Fibroblast of gingiva (primary cell): ENCODE results near the gene ADARB1.

Source experiments
- DNase-seq: peaks from one replicate; pipeline ENCODE4 v3.0.0-alpha.2; 2011; ENCODE audit warnings: low read depth

Gene ADARB1

GRCh38 chr21:45227735-45228134 lies 153.4 kb downstream of the ADARB1 start:
- no peak for DNase-seq

DNA sequence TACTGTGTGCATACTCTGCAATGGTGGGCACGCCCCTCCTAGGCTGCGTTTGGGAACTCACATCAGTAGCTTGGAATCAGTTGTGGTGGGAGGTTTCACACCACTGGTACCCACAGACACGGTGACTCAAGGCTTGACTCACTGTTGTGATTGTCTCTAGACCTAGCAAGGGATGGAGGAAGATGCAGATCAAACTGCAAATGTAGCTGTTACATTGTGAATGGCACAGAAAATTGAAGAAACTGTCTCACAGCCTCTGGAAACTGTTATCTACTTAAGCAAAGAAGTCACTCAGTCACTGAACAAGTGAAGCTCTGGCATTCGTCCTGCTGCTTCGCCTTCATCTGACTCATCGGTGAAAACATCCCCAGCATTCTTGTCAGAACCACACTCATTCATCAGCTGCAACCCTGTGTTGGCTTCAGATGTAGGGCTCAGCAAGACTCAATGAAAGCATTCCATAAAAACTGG lies 153.8 kb downstream of the ADARB1 start:
- DNase-seq = peak; percentile 92

- no peak for DNase-seq
These were observed 154.4 kb downstream of the ADARB1 start for GRCh38 chr21:45228656-45229240.

DNA sequence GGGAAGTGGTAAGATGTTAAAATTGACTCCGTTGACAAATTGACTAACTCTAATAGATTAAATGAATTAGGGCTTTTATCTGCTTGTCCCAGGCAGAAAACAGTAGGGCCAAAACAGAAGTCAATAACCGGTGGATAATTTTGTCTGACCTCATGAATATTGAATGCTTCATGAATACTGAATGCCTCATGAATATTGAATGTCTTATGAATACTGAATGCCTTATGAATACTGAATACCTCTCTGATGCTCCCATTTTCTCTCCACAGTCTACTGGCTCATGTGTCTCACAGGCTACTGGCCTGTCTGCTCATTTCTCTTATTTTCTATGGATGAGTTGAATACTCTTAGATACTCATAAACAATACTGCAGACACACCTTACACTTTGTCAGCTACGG lies 157.3 kb downstream of the ADARB1 start:
- no peak for DNase-seq

DNA sequence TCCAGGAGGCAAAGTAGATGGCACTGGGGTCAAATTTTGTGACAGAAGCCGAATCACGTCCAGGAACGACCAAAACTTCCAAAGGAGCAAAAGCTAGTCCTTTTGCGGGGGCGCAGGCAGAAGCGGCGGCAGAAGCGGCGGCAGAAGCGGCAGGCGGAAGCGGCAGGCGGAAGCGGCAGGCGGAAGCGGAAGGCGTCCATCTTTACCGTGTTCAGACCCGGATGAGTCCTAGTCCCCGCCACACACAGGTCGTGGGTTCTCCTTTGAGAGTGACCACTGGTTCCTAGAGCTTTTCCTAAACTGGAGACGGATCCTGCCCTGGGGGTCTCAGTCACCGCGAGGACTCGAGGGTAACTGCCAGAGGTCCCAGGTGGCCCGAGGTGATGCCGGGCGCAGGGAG lies 159.7 kb downstream of the ADARB1 start:
- no peak for DNase-seq

DNA sequence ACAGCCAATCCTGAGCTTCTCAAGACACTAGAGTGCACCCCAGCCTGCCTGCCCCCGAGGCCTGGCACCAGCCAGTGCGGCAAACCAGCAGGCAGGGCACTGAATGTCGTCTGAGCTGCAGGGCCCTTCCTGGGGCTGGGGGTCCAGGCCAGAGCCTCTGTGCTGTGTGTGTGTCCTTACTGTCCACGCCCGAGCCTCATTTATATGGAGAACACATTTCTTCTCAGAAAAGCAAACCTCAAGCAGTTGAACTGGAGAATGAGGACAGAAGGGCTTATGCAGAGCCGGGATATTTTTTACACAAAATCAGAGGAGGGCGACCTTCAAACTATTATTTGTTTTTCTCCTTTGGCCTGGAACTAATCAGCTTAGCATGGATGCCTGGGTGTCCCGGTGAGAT lies 160.6 kb downstream of the ADARB1 start:
- DNase-seq = no peak

DNA sequence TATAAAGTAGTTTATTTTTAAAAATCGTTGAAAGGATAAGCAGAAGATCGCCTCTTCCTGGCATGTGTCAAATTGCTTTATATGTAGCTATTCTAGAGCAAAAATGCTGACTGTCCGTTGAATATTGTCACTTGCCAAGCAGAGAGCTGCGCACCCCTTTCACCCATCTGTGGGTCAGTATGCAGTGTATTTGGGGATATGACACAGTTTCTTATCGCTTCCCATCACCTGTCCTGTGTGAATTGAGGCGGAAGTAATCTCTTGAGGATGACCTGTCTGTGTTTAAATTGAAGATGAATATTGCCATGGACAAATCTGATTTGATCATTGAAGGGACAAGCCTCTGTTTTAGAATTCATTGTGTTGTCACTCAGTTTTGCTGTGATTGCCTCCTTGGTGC lies 161.1 kb downstream of the ADARB1 start:
- DNase-seq = no peak

DNA sequence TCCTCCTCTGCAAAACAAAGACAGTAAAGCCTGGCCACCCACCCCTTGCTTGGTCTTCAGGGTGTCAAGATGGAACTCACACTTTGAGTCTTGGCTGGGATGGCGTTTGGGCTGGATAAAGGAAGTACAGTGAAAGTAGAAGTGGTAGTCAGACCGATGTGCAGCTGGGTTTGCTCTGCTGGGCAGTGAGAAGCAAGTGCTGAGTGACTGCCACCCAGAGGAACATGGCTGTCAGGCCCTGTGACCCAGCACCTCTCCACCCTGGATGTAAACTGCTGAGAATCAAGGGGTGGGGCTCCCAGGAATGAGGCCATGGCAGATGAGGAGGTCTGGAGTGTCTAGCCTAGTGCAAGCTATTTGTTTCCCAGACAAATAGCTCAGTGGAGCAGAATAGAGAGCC lies 162.1 kb downstream of the ADARB1 start:
- DNase-seq = no peak

GRCh38 chr21:45237401-45237800 lies 163.0 kb downstream of the ADARB1 start:
- no peak for DNase-seq

DNA sequence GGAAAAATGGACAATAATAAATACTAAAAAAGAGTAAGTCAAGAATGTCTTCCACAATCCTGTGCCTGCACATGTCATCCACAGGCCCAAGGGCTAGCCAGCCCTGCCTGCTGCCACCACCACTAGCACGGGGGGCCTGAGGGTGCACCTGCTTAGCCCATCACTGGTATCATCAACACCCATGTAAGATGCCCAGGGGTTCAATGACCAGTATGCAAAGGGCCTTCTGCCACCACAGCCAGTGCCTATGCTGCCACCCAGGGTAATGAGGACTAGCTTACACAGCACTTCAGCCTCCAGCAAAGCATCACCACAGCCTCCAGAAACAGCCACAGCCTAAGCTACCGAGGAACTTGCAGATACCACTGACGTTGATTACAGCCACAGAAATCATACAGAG lies 167.0 kb downstream of the ADARB1 start:
- no peak for DNase-seq

GRCh38 chr21:45243603-45244002 lies 169.2 kb downstream of the ADARB1 start:
- DNase-seq = no peak

- no peak for DNase-seq
These were observed 170.5 kb downstream of the ADARB1 start for GRCh38 chr21:45244799-45245340.

DNA sequence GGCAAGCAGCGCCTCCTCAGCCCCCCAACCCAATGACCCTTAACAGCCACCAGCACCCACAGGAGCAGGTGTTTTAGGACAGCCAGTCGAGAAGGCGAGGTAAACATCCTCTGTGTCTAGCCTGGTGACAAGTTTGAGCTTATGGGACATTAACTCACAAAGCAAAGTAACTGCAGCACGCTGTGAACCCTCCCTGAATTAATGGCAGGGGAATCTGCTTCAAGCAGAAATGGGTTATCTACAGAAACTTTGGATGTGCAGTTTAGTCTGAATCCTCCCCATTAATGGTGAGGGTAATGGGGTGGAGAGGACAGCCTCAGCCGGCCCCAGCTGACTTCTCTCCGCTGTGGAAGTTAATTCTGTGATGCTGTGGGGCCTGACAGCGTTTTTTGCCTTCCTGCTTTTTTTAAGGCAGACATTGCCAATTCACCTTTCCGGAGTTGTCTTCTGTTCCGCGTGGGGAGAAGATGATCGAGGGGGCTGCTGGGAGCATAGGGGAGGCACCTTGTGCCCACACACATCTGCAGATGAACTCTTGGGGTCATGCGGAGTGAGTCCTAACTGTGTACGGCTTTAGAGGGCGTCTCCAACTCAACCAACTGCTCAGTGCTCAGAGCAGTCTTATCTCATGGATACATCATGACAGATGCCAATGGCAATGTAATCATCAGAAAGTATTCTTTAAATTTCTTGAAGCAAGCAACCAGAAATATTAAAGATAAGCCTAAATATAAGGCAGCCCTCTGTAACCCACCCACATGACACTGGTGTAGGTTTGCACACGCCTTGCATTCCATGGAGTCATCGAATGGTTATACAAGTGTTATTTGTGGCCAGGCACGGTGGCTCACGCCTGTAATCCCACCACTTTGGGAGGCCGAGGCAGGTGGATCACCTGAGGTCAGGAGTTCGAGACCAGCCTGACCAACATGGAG lies 172.3 kb downstream of the ADARB1 start:
- no peak for DNase-seq

DNA sequence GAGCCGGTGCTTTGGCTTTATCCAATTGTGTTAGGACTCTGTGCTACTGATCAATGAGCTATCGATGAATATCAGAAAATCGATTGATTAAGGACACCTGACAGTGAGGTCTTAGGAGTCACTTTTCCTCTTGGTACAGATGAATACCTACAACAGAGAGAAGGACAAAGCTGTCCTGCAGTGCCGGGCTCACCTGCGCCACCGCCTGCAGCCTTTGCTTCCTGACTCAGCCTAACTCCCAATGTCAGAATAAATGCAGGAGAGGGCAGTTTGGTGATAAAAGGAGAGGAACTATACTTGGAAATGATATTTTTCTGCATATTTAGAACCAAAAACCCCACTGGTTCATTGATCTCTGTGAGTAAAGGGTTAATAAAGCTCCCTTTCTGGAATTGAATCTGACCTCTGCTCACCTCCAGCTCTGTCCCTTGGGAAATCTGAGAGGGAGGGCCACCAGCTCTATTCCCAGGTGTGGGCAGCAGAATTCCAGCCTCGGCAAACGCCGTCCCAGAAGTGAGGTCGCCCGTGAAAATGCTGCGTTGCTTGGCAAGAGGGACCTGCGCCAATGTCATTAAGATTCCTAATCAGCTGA lies 174.0 kb downstream of the ADARB1 start:
- no peak for DNase-seq

DNA sequence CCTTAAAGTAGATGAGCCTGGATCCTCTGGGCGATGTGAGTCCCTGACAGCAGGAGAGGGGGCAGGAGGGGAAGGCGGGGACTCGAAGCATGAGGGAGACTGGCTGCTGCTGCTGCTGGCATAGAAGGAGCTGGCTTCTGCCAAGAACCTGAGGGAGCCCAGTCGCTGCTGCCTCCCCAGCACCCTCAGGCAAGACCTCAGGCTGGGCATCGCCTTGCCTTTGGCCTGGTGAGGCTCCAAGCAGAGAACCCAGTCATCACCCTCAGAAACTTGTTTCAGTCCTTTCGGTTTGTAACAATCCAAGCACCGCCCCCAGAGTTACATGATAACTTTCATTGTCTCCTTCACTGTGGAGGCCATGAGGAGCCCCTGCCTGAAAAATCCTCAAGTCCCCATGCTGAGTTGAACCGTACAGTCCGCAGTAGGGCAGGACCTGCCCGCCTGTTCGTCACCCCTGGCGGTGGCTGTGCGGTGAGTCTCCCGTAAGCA lies 174.6 kb downstream of the ADARB1 start:
- peak; percentile 63 for DNase-seq

- DNase-seq = no peak
These were observed 175.2 kb downstream of the ADARB1 start for GRCh38 chr21:45249626-45250025.

DNA sequence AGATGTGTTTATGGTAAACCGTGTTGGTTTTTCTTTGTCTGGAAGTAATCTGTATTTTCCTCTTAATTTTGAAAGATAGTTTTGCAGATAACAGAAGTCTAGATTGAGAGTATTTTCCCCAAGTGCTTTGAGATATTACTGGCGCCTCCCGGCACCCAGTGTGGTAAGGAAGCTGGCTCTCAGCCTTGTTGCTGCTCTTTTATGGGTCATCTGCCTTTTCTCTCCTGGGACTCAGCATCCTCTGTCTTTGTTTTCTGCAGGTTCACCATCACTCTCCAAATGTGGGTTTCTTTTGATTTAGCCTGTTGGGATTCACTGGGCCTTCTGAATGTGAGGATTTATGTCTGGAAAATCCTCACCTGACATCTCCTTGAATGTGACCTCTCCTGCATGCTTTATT lies 175.9 kb downstream of the ADARB1 start:
- DNase-seq = no peak

- DNase-seq = no peak
These were observed 176.7 kb downstream of the ADARB1 start for GRCh38 chr21:45250914-45251634.

DNA sequence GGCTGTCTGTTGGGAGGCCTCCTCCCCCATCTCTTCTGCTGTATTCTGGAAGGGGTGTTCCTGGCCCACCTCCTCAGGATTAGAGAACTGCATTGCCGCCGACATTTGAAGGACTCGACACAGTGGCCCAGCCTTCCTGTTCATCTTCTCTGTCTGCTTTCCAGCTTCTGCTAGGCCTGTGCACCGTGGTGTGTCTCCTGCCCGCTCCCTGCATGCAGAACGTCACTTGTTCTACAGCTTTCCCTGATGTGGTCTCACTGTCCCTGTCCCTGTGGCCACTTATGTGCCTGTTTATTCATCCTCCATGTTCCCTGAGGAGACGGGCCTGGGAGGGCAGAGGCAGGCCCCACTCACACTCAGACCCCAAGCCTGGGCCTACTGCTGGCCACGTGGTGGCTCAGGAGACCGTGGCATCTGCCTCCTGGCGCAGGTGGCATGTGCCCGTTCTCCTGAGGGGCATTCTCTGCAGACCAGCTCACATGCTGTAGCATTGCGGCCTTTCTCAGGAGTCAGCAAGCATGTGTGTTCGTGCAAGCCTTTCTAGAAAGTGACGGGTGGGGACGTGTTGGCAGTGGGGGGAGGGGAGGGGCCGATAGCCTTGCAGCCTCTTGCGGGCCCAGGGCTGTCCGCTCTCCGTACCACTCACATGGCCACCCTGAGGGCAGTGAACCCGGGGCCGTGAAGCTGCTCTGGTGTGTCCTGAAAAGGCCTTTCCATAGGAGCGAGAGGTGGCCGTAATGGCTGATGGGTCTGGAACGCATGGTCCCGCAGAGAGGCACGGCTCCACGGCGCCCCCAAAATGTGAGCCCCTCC lies 177.5 kb downstream of the ADARB1 start:
- no peak for DNase-seq

GRCh38 chr21:45252448-45252925 lies 178.1 kb downstream of the ADARB1 start:
- no peak for DNase-seq

GRCh38 chr21:45253180-45253579 lies 178.8 kb downstream of the ADARB1 start:
- no peak for DNase-seq
